ENCODE measurements around the gene ZNF367. TPM values are rescaled to one million over a fixed set of nuclear protein-coding genes. Genes with fewer than 3 reads are reported as not detected.

Gene ZNF367
- total and polyA plus RNA-seq, 9 of the 15 experiments (the other 6 are each of a cell fraction or from before 2014, with no cell fraction given), result 2.7 to 14.4 (median 10.0) TPM

- WGBS (ENCODE audit: insufficient coverage, low coverage, missing lambda C conversion rate), result 42% methylated on average over 4 of the region's 4 CpGs
- in situ Hi-C loops (cut with MboI) (no loop called here), intact Hi-C loops (cut with micrococcal nuclease) (no loop called here)
- Histone ChIP-seq H3K9me1 (ENCODE audit: control insufficient read depth, insufficient read depth, low read length) (no peaks in the 10 kb centered on the region), H3K27ac (ENCODE audit: extremely low read depth, low read depth, low read length) (no peak overlapping the region), H3K4me2 (ENCODE audit: insufficient read depth, low read length) (no peak overlapping the region), H3K79me2 (ENCODE audit: control insufficient read depth, insufficient read depth, low read length) (no peaks in the 10 kb centered on the region), H3K27me3 (ENCODE audit: control insufficient read depth in 2 of 2, insufficient read depth in 2 of 2, low read length in 2 of 2) (no peaks in the 10 kb centered on the region), H4K20me1 (replicated peaks; ENCODE audit: control insufficient read depth, insufficient read depth, low read length) (no peaks in the 10 kb centered on the region; the same call in 1 of the 2 replicates), H3K4me3 (no peak overlapping the region), H3K9me3 (replicated peaks; ENCODE audit: control insufficient read depth, insufficient read depth, low read depth, low read length) (no peaks in the 10 kb centered on the region), H3K4me1 (replicated peaks in 1 of 2; ENCODE audit: control insufficient read depth in 2 of 2, insufficient read depth in 2 of 2, low read length in 2 of 2) (peaks cover 18 to 22% of the 10 kb centered on the region in 2 experiments; a peak in 3 of 5 replicates), H2AFZ (ENCODE audit: low read depth, low read length) (no peak overlapping the region), H3K9ac (ENCODE audit: insufficient read depth in 1 of 2, low read depth in 2 of 2, low read length in 2 of 2) (no peak overlapping the region), H3K36me3 (ENCODE audit: control insufficient read depth, insufficient read depth, low read length) (peaks cover 21% of the 10 kb centered on the region)
- DNase-seq (ENCODE audit: extremely low read depth in 1 of 4, low spot score in 3 of 4) (no peak), ATAC-seq (no peak), FAIRE-seq (no peak)
- POLR2A ChIA-PET, result no interaction called here
- no TSS peak for BruUV-seq (replicated peaks)
- no peak for TF ChIP-seq DNMT1 (IDR thresholded peaks at IDR 0.05)
- TF ChIP-seq ZNF124 (CRISPR knock-in tag; IDR thresholded peaks at IDR 0.05), result no peak
- TF ChIP-seq, protein P1, sequence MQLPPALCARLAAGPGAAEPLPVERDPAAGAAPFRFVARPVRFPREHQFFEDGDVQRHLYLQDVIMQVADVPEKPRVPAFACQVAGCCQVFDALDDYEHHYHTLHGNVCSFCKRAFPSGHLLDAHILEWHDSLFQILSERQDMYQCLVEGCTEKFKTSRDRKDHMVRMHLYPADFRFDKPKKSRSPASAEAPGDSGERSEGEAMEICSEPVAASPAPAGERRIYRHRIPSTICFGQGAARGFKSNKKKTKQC (CRISPR knock-in tag; IDR thresholded peaks at IDR 0.05), result no peak
- TF ChIP-seq KHSRP (IDR thresholded peaks at IDR 0.05), result no peak
- TF ChIP-seq MBD2 (IDR thresholded peaks at IDR 0.05; ENCODE audit: borderline replicate concordance, low read depth), result no peak
- TF ChIP-seq, protein P2, sequence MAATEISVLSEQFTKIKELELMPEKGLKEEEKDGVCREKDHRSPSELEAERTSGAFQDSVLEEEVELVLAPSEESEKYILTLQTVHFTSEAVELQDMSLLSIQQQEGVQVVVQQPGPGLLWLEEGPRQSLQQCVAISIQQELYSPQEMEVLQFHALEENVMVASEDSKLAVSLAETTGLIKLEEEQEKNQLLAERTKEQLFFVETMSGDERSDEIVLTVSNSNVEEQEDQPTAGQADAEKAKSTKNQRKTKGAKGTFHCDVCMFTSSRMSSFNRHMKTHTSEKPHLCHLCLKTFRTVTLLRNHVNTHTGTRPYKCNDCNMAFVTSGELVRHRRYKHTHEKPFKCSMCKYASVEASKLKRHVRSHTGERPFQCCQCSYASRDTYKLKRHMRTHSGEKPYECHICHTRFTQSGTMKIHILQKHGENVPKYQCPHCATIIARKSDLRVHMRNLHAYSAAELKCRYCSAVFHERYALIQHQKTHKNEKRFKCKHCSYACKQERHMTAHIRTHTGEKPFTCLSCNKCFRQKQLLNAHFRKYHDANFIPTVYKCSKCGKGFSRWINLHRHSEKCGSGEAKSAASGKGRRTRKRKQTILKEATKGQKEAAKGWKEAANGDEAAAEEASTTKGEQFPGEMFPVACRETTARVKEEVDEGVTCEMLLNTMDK (IDR thresholded peaks at IDR 0.05; ENCODE audit: borderline replicate concordance, insufficient read depth, low read depth, low read length, poor library complexity, severe bottlenecking), result no peak
- CTCF ChIA-PET (ENCODE audit: low intra/inter-chr PET ratio), result no interaction called here
Measured at GRCh38 chr9:96381696-96382095, 36.5 kb downstream of the ZNF367 start.

Data from K562 (cell line).